ENCODE data around the gene SORCS3. TPM values are rescaled to one million over a fixed set of nuclear protein-coding genes. Genes with fewer than 3 reads are reported as not detected.

Gene SORCS3
- total RNA-seq, 4 donors from 2014 or later = 0.26 to 0.50 (median 0.41) TPM

DNA sequence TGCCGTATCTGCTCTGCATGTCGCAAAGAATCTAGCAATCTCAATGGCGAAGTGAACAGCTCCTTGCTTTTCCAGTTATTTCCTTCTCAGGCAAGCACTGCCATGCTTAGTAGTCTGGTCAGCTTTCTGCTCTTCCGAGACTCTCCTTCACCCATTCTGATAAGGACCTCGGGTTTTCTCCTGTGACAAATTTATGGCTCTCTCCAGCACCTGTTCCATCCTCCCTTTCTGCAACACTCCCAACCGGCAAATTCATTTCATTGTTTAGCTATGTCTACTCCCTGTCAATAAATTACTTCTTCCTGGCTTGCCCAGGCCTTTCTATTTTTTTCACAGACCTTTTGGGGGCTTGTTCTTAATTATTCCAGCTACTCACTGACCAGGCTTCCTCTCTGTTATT is 252.6 kb downstream of the SORCS3 start:
- no peaks in the 10 kb centered on the region for H3K36me3 ChIP-seq
- peaks cover 0 to 19% (median 15%) of the 10 kb centered on the region in 4 donors for H3K9me3 ChIP-seq
- no peaks in the 10 kb centered on the region for H3K27me3 ChIP-seq
- 76% methylated on average over 6 of the region's 6 CpGs for WGBS
- TF ChIP-seq POLR2A (IDR thresholded peaks at IDR 0.05; ENCODE audit: low read depth) = no peak
- TF ChIP-seq POLR2AphosphoS5 (IDR thresholded peaks at IDR 0.05) = no peak
- TF ChIP-seq EP300 (IDR thresholded peaks at IDR 0.05) = no peak
- TF ChIP-seq, protein P1, sequence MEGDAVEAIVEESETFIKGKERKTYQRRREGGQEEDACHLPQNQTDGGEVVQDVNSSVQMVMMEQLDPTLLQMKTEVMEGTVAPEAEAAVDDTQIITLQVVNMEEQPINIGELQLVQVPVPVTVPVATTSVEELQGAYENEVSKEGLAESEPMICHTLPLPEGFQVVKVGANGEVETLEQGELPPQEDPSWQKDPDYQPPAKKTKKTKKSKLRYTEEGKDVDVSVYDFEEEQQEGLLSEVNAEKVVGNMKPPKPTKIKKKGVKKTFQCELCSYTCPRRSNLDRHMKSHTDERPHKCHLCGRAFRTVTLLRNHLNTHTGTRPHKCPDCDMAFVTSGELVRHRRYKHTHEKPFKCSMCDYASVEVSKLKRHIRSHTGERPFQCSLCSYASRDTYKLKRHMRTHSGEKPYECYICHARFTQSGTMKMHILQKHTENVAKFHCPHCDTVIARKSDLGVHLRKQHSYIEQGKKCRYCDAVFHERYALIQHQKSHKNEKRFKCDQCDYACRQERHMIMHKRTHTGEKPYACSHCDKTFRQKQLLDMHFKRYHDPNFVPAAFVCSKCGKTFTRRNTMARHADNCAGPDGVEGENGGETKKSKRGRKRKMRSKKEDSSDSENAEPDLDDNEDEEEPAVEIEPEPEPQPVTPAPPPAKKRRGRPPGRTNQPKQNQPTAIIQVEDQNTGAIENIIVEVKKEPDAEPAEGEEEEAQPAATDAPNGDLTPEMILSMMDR (IDR thresholded peaks at IDR 0.05) = no peak
- H3K27ac ChIP-seq (replicated peaks in 1 of 4) = no peak overlapping the region
- no peak overlapping the region for H3K4me3 ChIP-seq
- DNase-seq (ENCODE audit: extremely low spot score) = no peak
- no peaks in the 10 kb centered on the region for H3K4me1 ChIP-seq
- intact Hi-C loops (cut with DNase I) = no loop called here

DNA sequence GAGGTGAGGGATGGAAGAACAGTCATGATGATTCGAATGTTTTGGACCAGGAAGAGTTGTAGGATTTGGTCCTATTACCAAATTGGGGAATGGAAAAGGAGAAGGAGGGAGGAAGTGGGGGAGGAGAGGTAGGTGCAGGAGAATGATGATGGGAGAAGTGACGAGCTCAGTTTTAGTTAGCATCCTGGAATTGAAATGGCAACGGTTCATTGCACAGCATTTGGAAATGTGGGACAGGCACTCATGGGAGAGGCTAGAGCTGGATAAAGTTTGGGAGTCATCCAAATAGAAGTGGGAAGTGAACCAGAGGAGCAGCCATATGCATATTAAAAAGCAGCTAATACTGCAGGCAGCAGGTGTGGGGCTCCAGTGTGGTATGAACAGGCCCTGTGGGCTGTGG is 253.6 kb downstream of the SORCS3 start:
- Histone ChIP-seq H3K27me3 (no peaks in the 10 kb centered on the region), H3K4me1 (no peaks in the 10 kb centered on the region), H3K9me3 (peaks cover 0 to 17% (median 7%) of the 10 kb centered on the region in 4 donors), H3K4me3 (no peak overlapping the region), H3K36me3 (no peaks in the 10 kb centered on the region), H3K27ac (replicated peaks in 1 of 4) (no peak overlapping the region)
- no peak for TF ChIP-seq EP300 (IDR thresholded peaks at IDR 0.05)
- TF ChIP-seq, protein P1 (IDR thresholded peaks at IDR 0.05) = no peak
- TF ChIP-seq POLR2AphosphoS5 (IDR thresholded peaks at IDR 0.05) = no peak
- no peak for TF ChIP-seq POLR2A (IDR thresholded peaks at IDR 0.05; ENCODE audit: low read depth)
- no peak for DNase-seq (ENCODE audit: extremely low spot score)
- 47% methylated on average over 3 of the region's 3 CpGs for WGBS
- intact Hi-C loops (cut with DNase I) = no loop called here

DNA sequence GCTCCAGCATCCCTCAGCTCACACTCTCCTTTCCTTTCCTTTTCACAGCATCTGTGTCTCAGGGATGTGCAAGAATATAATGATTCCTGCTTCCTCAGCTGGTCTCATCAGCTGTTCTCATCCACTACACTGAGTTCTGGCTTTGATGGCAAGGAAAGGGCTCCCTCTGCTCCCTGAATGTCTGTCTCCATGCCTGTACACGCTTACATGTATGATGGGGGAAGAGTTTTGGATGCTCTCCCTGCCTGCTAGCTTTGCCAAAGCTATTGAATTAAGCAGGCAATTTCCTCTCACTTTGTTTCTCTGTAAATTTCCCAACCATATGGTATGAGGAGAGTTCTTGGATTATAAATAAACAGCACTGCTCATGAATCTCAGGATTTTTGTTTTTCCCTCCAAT is 254.5 kb downstream of the SORCS3 start:
- Histone ChIP-seq H3K9me3 (peaks cover 0 to 10% (median 3%) of the 10 kb centered on the region in 4 donors), H3K27ac (replicated peaks in 1 of 4) (no peak overlapping the region), H3K4me1 (no peaks in the 10 kb centered on the region), H3K4me3 (no peak overlapping the region), H3K36me3 (no peaks in the 10 kb centered on the region), H3K27me3 (no peaks in the 10 kb centered on the region)
- WGBS = 65% methylated on average over 1 of the region's 1 CpG
- TF ChIP-seq EP300 (IDR thresholded peaks at IDR 0.05) (no peak), POLR2A (IDR thresholded peaks at IDR 0.05; ENCODE audit: low read depth) (no peak), POLR2AphosphoS5 (IDR thresholded peaks at IDR 0.05) (no peak)
- TF ChIP-seq, protein P1 (IDR thresholded peaks at IDR 0.05) = no peak
- intact Hi-C loops (cut with DNase I) = no loop called here
- no peak for DNase-seq (ENCODE audit: extremely low spot score)

DNA sequence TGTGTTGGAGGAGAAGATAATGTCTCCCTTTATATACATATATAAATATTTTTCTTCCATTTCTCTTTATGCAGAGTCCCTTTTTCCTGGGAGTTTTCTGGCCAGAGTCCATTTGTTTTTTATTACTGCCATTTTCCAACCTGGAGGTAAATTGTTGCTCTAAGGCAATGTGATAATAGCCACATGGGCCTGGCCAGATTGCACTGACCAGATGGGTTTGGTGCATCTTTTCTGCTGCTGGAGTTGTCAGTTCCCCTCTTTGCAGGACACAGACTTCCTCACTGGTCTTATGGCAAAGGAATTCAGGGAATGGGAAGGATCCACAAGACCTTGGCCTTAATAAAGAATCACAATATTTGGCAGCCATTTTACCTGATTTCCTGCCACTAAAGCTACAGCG is 254.9 kb downstream of the SORCS3 start:
- DNase-seq (ENCODE audit: extremely low spot score) = no peak
- no peak overlapping the region for H3K4me3 ChIP-seq
- no peak for TF ChIP-seq EP300 (IDR thresholded peaks at IDR 0.05)
- TF ChIP-seq POLR2A (IDR thresholded peaks at IDR 0.05; ENCODE audit: low read depth) = no peak
- TF ChIP-seq, protein P1 (IDR thresholded peaks at IDR 0.05) = no peak
- no peak for TF ChIP-seq POLR2AphosphoS5 (IDR thresholded peaks at IDR 0.05)
- no peaks in the 10 kb centered on the region for H3K4me1 ChIP-seq
- H3K27me3 ChIP-seq = no peaks in the 10 kb centered on the region
- intact Hi-C loops (cut with DNase I) = no loop called here
- peaks cover 0 to 5% (median under 1%) of the 10 kb centered on the region in 4 donors for H3K9me3 ChIP-seq
- 0% methylated on average over 1 of the region's 1 CpG for WGBS
- H3K36me3 ChIP-seq = no peaks in the 10 kb centered on the region
- no peak overlapping the region for H3K27ac ChIP-seq (replicated peaks in 1 of 4)

DNA sequence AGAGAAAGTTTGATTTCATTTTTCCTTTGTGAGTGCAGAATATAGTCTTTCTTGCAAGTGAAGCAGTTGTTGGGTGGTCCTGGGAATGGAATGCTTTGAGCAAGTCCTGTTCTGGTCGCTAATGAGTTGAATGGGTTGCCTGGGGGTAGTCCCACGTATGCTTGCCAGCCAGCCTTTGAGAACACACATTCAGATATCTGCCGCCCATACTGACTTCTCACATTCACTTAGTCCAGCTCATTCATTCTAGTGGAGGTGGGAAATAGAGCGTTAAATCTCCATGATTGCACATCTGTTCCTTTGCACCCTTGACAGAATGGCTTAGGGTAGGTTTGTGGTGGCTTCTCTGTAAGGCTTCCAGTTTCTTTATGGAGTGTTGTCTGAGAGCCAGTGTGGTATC is 256.6 kb downstream of the SORCS3 start:
- Histone ChIP-seq H3K36me3 (no peaks in the 10 kb centered on the region), H3K27me3 (no peaks in the 10 kb centered on the region), H3K4me1 (no peaks in the 10 kb centered on the region), H3K27ac (replicated peaks in 1 of 4) (no peak overlapping the region), H3K4me3 (no peak overlapping the region), H3K9me3 (no peaks in the 10 kb centered on the region)
- intact Hi-C loops (cut with DNase I) = no loop called here
- TF ChIP-seq, protein P1 (IDR thresholded peaks at IDR 0.05) = no peak
- TF ChIP-seq POLR2A (IDR thresholded peaks at IDR 0.05; ENCODE audit: low read depth) (no peak), POLR2AphosphoS5 (IDR thresholded peaks at IDR 0.05) (no peak), EP300 (IDR thresholded peaks at IDR 0.05) (no peak)
- 84% methylated on average over 4 of the region's 4 CpGs for WGBS
- DNase-seq (ENCODE audit: extremely low spot score) = no peak

All from esophagus muscularis mucosa (tissue), 4 donors.